Fibroblast of lung (primary cell): ENCODE measurements around the gene COBL. TPM values are rescaled to one million over a fixed set of nuclear protein-coding genes. Genes with fewer than 3 reads are reported as not detected.
A peak's percentile ranks its signal among the peaks of the same experiment; 100 is the strongest.

Source experiments
- DNase-seq, 2 donors: peaks; one replicate each; pipeline versions ENCODE4 v3.0.0 to v3.0.0-alpha.2; 2010; ENCODE audit warnings: low read depth in 2 of 2
- H2AFZ ChIP-seq: 2 replicates; pipeline ENCODE4 v1.5.1; 2012; ENCODE audit warnings: low read length, control low read depth, inconsistent platforms
- H3K27ac ChIP-seq: 2 replicates; pipeline ENCODE4 v1.5.1; 2011; ENCODE audit warnings: low read length, control low read depth; ENCODE audit not compliant: insufficient read depth
- H3K27me3 ChIP-seq: 2 replicates; pipeline ENCODE4 v1.5.1; 2011; ENCODE audit warnings: mild to moderate bottlenecking, low read length; ENCODE audit not compliant: control insufficient read depth, insufficient read depth
- H3K36me3 ChIP-seq: 2 replicates; pipeline ENCODE4 v1.5.1; 2011; ENCODE audit warnings: low read length; ENCODE audit not compliant: control insufficient read depth, insufficient read depth
- H3K4me1 ChIP-seq: 2 replicates; pipeline ENCODE4 v1.5.1; 2011; ENCODE audit warnings: low read length; ENCODE audit not compliant: control insufficient read depth, insufficient read depth; ENCODE audit errors: extremely low read depth
- H3K4me2 ChIP-seq: 2 replicates; pipeline ENCODE4 v1.5.1; 2011; ENCODE audit warnings: low read length, control low read depth; ENCODE audit not compliant: insufficient read depth; ENCODE audit errors: extremely low read depth
- H3K4me3 ChIP-seq, 4 experiments: fragments of 200-600 bp in 1 of 4; sonication (generic) in 1 of 4; replicated peaks in 1 of 4; 2 replicates each; pipeline ENCODE4 v1.5.1; 2011 to 2016; ENCODE audit warnings: low read length in 4 of 4, low read depth in 3 of 4, mild to moderate bottlenecking in 3 of 4, control low read depth in 2 of 4, inconsistent platforms in 1 of 4, mixed read lengths in 1 of 4; ENCODE audit not compliant: insufficient read depth in 1 of 4; ENCODE audit errors: control extremely low read depth in 1 of 4
- H3K79me2 ChIP-seq: 2 replicates; pipeline ENCODE4 v1.5.1; 2012; ENCODE audit warnings: mild to moderate bottlenecking, low read length, inconsistent platforms; ENCODE audit not compliant: control insufficient read depth, insufficient read depth
- H3K9ac ChIP-seq: 2 replicates; pipeline ENCODE4 v1.5.1; 2011; ENCODE audit warnings: mild to moderate bottlenecking, low read length, control low read depth; ENCODE audit not compliant: insufficient read depth
- H3K9me3 ChIP-seq: 2 replicates; pipeline ENCODE4 v1.5.1; 2012; ENCODE audit warnings: low read depth, low read length; ENCODE audit not compliant: control insufficient read depth, insufficient read depth
- H4K20me1 ChIP-seq: 2 replicates; pipeline ENCODE4 v1.5.1; 2011; ENCODE audit warnings: low read length; ENCODE audit not compliant: control insufficient read depth, insufficient read depth; ENCODE audit errors: extremely low read depth
- CTCF ChIP-seq, 2 donors: IDR thresholded peaks in 1 of 2; conservative IDR thresholded peaks in 1 of 2; 1 replicate in 1 of 2; 2 replicates in 1 of 2; pipeline ENCODE4 v1.5.1; 2011 to 2012; ENCODE audit warnings: low read length in 2 of 2, control low read depth in 1 of 2, inconsistent platforms in 1 of 2, low read depth in 1 of 2, mild to moderate bottlenecking in 1 of 2
- EZH2 ChIP-seq: IDR thresholded peaks from 2 replicates; pipeline ENCODE4 v1.5.1; 2012; ENCODE audit warnings: low read length, control low read depth, mild to moderate bottlenecking; ENCODE audit errors: missing control alignments
- polyA plus RNA-seq, 2 donors: library from polyadenylated mRNA; depleted of rRNA in 1 of 2; stranded (reverse) in 1 of 2; unstranded in 1 of 2; fragments of >200 nt; gene quantifications; 2 replicates each; pipeline ENCODE4 v1.2.1, GENCODE V29; 2011 to 2012; ENCODE audit warnings: missing spikeins in 1 of 2
- total RNA-seq: library from RNA; depleted of rRNA; stranded (reverse); fragments of >200 nt; gene quantifications from 2 replicates; pipeline ENCODE4 v1.2.1, GENCODE V29; 2014

COBL gene
- total and polyA plus RNA-seq, 2 donors (not counting 1 experiment from before 2014, with no cell fraction given): 0.10 to 0.33 TPM

- Histone ChIP-seq H3K4me1 (peaks cover 6% of the 10 kb centered on the region), H3K79me2 (no peaks in the 10 kb centered on the region), H4K20me1 (no peaks in the 10 kb centered on the region), H3K27me3 (peaks cover 6% of the 10 kb centered on the region), H2AFZ (no peak overlapping the region), H3K9ac (no peak overlapping the region), H3K9me3 (no peaks in the 10 kb centered on the region), H3K27ac (no peak overlapping the region), H3K36me3 (no peaks in the 10 kb centered on the region), H3K4me2 (no peak overlapping the region), H3K4me3 (no peak overlapping the region)
- TF ChIP-seq CTCF (conservative IDR thresholded peaks at IDR 0.05 in 1 of 2, IDR thresholded peaks at IDR 0.05 in 1 of 2; ENCODE audit: low read depth in 1 of 2, low read length in 2 of 2): no peak
- no peak for TF ChIP-seq EZH2
- no peak for DNase-seq
Measured at GRCh38 chr7:51046103-51046466, 270.5 kb downstream of the COBL start.

GRCh38 chr7:51045319-51046102, 271.1 kb downstream of the COBL start:
- Histone ChIP-seq H3K79me2 (no peaks in the 10 kb centered on the region), H4K20me1 (no peaks in the 10 kb centered on the region), H3K9ac (no peak overlapping the region), H3K9me3 (no peaks in the 10 kb centered on the region), H3K4me3 (no peak overlapping the region), H2AFZ (no peak overlapping the region), H3K36me3 (no peaks in the 10 kb centered on the region), H3K27ac (no peak overlapping the region), H3K4me1 (peaks cover 6% of the 10 kb centered on the region), H3K4me2 (no peak overlapping the region), H3K27me3 (peaks cover 5% of the 10 kb centered on the region)
- peak; percentile 51 to 96 for DNase-seq
- no peak for TF ChIP-seq CTCF (conservative IDR thresholded peaks at IDR 0.05 in 1 of 2, IDR thresholded peaks at IDR 0.05 in 1 of 2; ENCODE audit: low read depth in 1 of 2, low read length in 2 of 2)
- TF ChIP-seq EZH2: no peak

GRCh38 chr7:51043461-51043860, 273.1 kb downstream of the COBL start:
- Histone ChIP-seq H3K36me3 (no peaks in the 10 kb centered on the region), H3K79me2 (no peaks in the 10 kb centered on the region), H3K9me3 (no peaks in the 10 kb centered on the region), H3K27ac (no peak overlapping the region), H4K20me1 (no peaks in the 10 kb centered on the region), H3K27me3 (no peaks in the 10 kb centered on the region), H3K4me2 (no peak overlapping the region), H3K4me3 (no peak overlapping the region), H3K9ac (no peak overlapping the region), H3K4me1 (peaks cover 6% of the 10 kb centered on the region), H2AFZ (no peak overlapping the region)
- no peak for TF ChIP-seq EZH2
- no peak for TF ChIP-seq CTCF (conservative IDR thresholded peaks at IDR 0.05 in 1 of 2, IDR thresholded peaks at IDR 0.05 in 1 of 2; ENCODE audit: low read depth in 1 of 2, low read length in 2 of 2)
- no peak for DNase-seq
